ENCODE data around the gene FAM89B.

Gene FAM89B

GRCh38 chr11:65573391-65574079, 1.2 kb downstream of the FAM89B start:
- DNase-seq (ENCODE audit: low spot score) = no peak

GRCh38 chr11:65574109-65574810, 1.9 kb downstream of the FAM89B start:
- DNase-seq (ENCODE audit: low spot score) = peak; percentile 96

- DNase-seq (ENCODE audit: low spot score) = no peak
Observed at GRCh38 chr11:65574811-65575567, 2.7 kb downstream of the FAM89B start.

- no peak for DNase-seq (ENCODE audit: low spot score)
Observed at GRCh38 chr11:65575568-65576231, 3.4 kb downstream of the FAM89B start, which contains the start of gene EHBP1L1. EHBP1L1 (plus strand) TSS chr11:65576053; CDS start chr11:65576303, 250 bp downstream.

GRCh38 chr11:65576232-65576866, 4.0 kb downstream of the FAM89B start:
- no peak for DNase-seq (ENCODE audit: low spot score)

GRCh38 chr11:65576867-65577755, 4.8 kb downstream of the FAM89B start:
- DNase-seq (ENCODE audit: low spot score) = peak; percentile 61

- no peak for DNase-seq (ENCODE audit: low spot score)
Observed at GRCh38 chr11:65577756-65578109, 5.4 kb downstream of the FAM89B start.

GRCh38 chr11:65578134-65578533, 5.8 kb downstream of the FAM89B start:
- DNase-seq (ENCODE audit: low spot score) = no peak

- DNase-seq (ENCODE audit: low spot score) = no peak
Observed at GRCh38 chr11:65578667-65579066, 6.3 kb downstream of the FAM89B start.

GRCh38 chr11:65579291-65579690, 7.0 kb downstream of the FAM89B start:
- no peak for DNase-seq (ENCODE audit: low spot score)

- no peak for DNase-seq (ENCODE audit: low spot score)
Observed at GRCh38 chr11:65580031-65580692, 7.8 kb downstream of the FAM89B start.

- DNase-seq (ENCODE audit: low spot score) = no peak
Observed at GRCh38 chr11:65580756-65581155, 8.4 kb downstream of the FAM89B start.

GRCh38 chr11:65581928-65582327, 9.6 kb downstream of the FAM89B start:
- DNase-seq (ENCODE audit: low spot score) = no peak

- no peak for DNase-seq (ENCODE audit: low spot score)
Observed at GRCh38 chr11:65583589-65583988, 11.3 kb downstream of the FAM89B start.

- DNase-seq (ENCODE audit: low spot score) = no peak
Observed at GRCh38 chr11:65584106-65584505, 11.8 kb downstream of the FAM89B start.

GRCh38 chr11:65584723-65585171, 12.4 kb downstream of the FAM89B start:
- no peak for DNase-seq (ENCODE audit: low spot score)

GRCh38 chr11:65585396-65586246, 13.3 kb downstream of the FAM89B start:
- no peak for DNase-seq (ENCODE audit: low spot score)

GRCh38 chr11:65586247-65586630, 13.9 kb downstream of the FAM89B start:
- DNase-seq (ENCODE audit: low spot score) = no peak

- DNase-seq (ENCODE audit: low spot score) = no peak
Observed at GRCh38 chr11:65586676-65587075, 14.3 kb downstream of the FAM89B start.
